Gastroesophageal sphincter (tissue), 3 donors: ENCODE results near the gene FAM9C.

ENCODE experiments used
- CTCF ChIP-seq, 4 experiments: fragments of 200-600 bp in 2 of 4; fragments of 450-650 bp in 2 of 4; sonication (generic) in 1 of 4; IDR thresholded peaks; one replicate each; pipeline ENCODE4 v1.5.1; 2017 to 2019; ENCODE audit warnings: antibody characterized with exemption in 4 of 4, mild to moderate bottlenecking in 2 of 4, moderate library complexity in 2 of 4
- EP300 ChIP-seq: sonication (generic); formaldehyde crosslinking; IDR thresholded peaks from one replicate; pipeline ENCODE4 v1.6.1; 2017; ENCODE audit warnings: antibody characterized with exemption, mild to moderate bottlenecking
- POLR2A ChIP-seq, 2 donors: fragments of 450-650 bp; IDR thresholded peaks; one replicate each; pipeline ENCODE4 v1.6.1; 2017; ENCODE audit warnings: antibody characterized with exemption in 2 of 2, mild to moderate bottlenecking in 2 of 2, moderate library complexity in 1 of 2
- POLR2AphosphoS5 ChIP-seq: sonication (generic); formaldehyde crosslinking; IDR thresholded peaks from one replicate; pipeline ENCODE4 v1.6.1; 2017; ENCODE audit warnings: antibody characterized with exemption

DNA sequence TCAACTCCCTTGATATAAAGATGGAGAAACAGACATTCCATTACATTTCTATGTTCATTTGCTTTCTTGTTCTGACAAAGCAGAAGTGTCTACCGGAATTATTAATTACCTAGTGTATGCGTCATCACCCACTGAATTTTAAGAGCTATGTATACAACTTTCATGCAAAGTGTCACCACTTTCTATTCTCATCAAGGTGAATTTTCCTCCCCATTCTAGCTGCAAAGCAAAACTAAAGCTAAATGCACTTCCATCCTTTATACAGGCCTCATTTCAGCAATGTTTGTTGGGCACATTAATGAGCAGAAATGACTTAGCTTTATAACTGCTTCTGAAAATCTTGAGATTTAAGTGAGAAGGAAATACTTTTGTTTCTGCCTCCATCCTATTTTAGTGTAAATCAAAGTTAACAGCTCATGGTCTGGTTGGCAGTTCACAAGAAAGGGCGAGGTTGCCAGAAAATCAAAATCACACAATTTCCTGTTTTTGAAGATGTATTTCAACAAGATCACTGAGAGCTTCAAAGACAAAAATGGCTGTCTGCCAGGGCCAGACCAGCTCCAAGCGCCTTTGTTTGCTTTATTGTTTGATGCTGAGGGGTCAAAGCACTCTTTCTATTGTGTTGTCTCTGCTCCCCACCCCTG lies 7.2 kb upstream of the FAM9C start:
- TF ChIP-seq CTCF (IDR thresholded peaks at IDR 0.05), result no peak
- TF ChIP-seq POLR2A (IDR thresholded peaks at IDR 0.05), result no peak
- TF ChIP-seq EP300, result no peak
- no peak for TF ChIP-seq POLR2AphosphoS5
